ENCODE measurements around the gene SMIM28.

Gene SMIM28

DNA sequence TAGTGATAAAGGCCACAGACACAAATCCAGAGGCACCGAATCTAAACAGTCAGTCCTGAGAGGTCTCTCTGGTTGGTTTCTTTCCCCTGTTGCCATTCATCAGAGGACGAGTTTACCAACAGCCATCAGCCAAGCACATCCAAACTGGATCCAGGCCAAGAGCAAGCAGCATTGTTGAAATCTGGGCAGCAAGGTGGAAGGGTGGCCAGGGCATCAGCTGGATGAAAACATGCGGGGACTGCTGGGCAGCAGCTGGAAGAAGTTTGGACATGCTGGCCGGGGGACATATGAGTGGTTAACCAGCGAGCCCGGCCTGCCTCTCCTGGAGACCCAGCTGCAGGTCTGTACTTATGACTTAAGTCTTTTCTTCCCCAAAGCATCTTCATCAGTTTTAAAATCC, at the start of gene SMIM28:
SMIM28 (plus strand) TSS at position 62 of the 400 bp plus-strand sequence; CDS start at position 230, 168 bp downstream.
- H3K4me3 ChIP-seq (ENCODE audit: low read depth, low read length) = no peak within 1 kb of the TSS
- TF ChIP-seq, protein P1, sequence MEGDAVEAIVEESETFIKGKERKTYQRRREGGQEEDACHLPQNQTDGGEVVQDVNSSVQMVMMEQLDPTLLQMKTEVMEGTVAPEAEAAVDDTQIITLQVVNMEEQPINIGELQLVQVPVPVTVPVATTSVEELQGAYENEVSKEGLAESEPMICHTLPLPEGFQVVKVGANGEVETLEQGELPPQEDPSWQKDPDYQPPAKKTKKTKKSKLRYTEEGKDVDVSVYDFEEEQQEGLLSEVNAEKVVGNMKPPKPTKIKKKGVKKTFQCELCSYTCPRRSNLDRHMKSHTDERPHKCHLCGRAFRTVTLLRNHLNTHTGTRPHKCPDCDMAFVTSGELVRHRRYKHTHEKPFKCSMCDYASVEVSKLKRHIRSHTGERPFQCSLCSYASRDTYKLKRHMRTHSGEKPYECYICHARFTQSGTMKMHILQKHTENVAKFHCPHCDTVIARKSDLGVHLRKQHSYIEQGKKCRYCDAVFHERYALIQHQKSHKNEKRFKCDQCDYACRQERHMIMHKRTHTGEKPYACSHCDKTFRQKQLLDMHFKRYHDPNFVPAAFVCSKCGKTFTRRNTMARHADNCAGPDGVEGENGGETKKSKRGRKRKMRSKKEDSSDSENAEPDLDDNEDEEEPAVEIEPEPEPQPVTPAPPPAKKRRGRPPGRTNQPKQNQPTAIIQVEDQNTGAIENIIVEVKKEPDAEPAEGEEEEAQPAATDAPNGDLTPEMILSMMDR (IDR thresholded peaks at IDR 0.05; ENCODE audit: low read depth, low read length) = no peak

DNA sequence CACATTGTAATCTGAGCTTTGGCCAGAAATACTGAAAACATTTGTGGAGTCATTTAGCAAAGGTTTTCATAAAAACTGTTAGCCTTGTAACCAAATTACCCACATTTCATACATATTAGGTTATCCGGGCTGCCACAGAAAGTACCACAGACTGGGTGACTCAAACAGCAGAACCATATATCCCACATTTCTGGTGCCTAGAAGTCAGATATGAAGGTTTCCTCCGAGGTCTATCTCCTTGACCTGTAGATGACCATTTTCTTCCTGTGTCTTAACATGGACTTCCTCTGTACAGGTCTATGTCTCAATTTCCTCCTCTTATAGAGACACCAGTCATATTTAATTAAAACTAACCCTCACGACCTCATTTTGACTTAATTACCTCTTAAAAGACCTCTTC, 49.5 kb upstream of the SMIM28 start:
- TF ChIP-seq, protein P1 (IDR thresholded peaks at IDR 0.05; ENCODE audit: low read depth, low read length) = no peak
- no peak overlapping the region for H3K4me3 ChIP-seq (ENCODE audit: low read depth, low read length)

DNA sequence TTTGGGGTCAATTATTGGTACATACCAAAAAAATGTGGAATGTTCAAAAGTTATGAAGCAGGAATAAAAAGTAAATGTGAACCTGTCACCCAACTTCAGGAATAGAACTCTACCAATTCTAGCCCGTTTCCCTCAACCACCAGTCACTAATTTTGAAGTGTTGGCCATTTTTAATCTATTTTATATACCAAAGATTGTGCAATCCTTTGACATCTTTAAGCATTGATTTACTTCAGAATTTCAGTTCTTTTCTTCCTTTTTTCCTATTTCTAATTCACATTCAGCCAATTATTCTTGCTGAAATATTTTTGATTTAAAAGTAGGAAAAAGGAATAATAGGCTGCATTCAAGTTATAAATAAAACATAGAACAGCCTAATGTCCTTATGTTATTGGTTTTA, 46.9 kb upstream of the SMIM28 start:
- TF ChIP-seq, protein P1 (IDR thresholded peaks at IDR 0.05; ENCODE audit: low read depth, low read length) = no peak

DNA sequence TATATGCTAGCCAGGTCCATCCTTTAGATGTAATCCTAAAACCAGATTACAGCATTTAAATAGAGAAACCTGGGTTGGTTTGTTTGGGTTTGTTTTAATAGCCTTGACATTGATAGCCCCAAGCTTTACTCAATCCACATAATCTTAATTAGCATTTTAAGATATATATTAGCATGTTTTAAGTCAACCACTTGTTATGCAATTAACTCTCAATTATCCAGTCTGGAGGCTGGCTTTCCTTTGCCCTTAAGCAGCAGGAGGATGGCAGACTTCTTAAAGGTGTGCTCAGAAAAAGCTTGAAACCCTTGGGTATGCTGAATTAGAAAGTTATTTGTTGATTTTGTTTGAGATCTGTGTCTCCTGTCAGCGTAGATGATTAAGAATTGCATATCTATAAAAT, 46.3 kb upstream of the SMIM28 start:
- TF ChIP-seq, protein P1 (IDR thresholded peaks at IDR 0.05; ENCODE audit: low read depth, low read length) = no peak
- H3K4me3 ChIP-seq (ENCODE audit: low read depth, low read length) = no peak overlapping the region

More for the DNA sequence above, 46.9 kb upstream of the SMIM28 start:
- no peak overlapping the region for H3K4me3 ChIP-seq (ENCODE audit: low read depth, low read length)

DNA sequence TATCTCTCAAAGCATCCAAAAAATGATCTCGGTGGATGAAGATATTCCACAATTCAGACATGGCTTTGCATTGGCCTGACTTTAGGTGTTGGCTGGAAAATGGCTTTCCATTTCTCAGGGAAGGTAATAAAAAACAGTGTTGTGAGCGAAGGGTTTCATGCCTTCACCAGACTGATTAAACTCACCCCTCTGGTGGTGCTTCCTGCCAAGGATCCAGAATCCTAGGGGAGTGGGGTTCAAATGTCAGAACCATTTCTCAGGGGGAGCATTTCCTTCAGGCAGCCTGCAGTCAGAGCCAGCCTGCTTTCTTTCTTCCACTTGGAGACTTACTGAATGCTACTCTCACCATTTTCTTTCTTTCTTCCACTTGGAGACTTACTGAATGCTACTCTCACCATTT, 45.7 kb upstream of the SMIM28 start:
- TF ChIP-seq, protein P1 (IDR thresholded peaks at IDR 0.05; ENCODE audit: low read depth, low read length) = no peak
- no peak overlapping the region for H3K4me3 ChIP-seq (ENCODE audit: low read depth, low read length)

DNA sequence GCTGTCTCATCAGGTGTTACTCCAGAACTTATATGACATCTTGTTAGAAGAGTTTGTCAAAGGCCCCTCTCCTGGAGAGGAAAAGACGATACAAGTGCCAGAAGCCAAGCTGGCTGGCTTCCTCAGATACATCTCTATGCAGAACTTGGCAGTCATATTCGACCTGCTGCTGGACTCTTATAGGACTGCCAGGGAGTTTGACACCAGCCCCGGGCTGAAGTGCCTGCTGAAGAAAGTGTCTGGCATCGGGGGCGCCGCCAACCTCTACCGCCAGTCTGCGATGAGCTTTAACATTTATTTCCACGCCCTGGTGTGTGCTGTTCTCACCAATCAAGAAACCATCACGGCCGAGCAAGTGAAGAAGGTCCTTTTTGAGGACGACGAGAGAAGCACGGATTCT, 43.7 kb upstream of the SMIM28 start:
- TF ChIP-seq, protein P1 (IDR thresholded peaks at IDR 0.05; ENCODE audit: low read depth, low read length) = no peak
- H3K4me3 ChIP-seq (ENCODE audit: low read depth, low read length) = no peak overlapping the region

DNA sequence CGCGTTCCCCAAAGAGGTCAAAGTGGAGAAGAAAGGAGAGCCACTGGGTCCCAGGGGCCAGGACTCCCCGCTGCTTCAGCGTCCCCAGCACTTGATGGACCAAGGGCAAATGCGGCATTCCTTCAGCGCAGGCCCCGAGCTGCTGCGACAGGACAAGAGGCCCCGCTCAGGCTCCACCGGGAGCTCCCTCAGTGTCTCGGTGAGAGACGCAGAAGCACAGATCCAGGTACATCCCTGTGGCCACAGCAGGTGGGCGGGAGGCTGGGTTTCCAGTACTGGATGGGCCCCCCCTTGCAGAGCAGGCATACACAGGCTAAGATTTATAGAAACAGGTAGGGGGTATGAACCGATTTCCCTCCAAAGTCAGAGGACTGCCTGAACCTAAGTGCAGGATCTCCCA, 42.7 kb upstream of the SMIM28 start:
- H3K4me3 ChIP-seq (ENCODE audit: low read depth, low read length) = no peak overlapping the region
- TF ChIP-seq, protein P1 (IDR thresholded peaks at IDR 0.05; ENCODE audit: low read depth, low read length) = no peak
